ENCODE measurements around the gene NAA11. TPM values are rescaled to one million over a fixed set of nuclear protein-coding genes. Genes with fewer than 3 reads are reported as not detected.
"Not testable (repeated sequence)": the region's sequence is repeated elsewhere in the genome, so short reads cannot be mapped to it uniquely, and the experiment has no call there.

NAA11 gene
- total and polyA plus RNA-seq, 2 donors, result 0.02 TPM; not detected in 1

GRCh38 chr4:79281566-79282359 is 44.1 kb downstream of the NAA11 start:
- no peak for DNase-seq (ENCODE audit: low read depth in 6 of 9, low spot score in 9 of 9)
- WGBS, result 91% methylated on average over 1 of the region's 1 CpG
- Histone ChIP-seq H3K27ac (ENCODE audit: low read depth in 1 of 2, low read length in 1 of 2) (no peak overlapping the region), H3K4me3 (ENCODE audit: low read length in 2 of 2) (no peak overlapping the region), H3K9me3 (ENCODE audit: control insufficient read depth in 2 of 2, insufficient read depth in 1 of 2, low read length in 1 of 2) (no peaks in the 10 kb centered on the region), H3K36me3 (ENCODE audit: control insufficient read depth in 2 of 2, insufficient read depth in 2 of 2, low read length in 1 of 2) (no peaks in the 10 kb centered on the region), H3K4me1 (ENCODE audit: control insufficient read depth in 2 of 2, insufficient read depth in 2 of 2, low read length in 2 of 2) (no peaks in the 10 kb centered on the region), H3K27me3 (ENCODE audit: control insufficient read depth in 2 of 2, insufficient read depth in 1 of 2, low read length in 1 of 2) (no peaks in the 10 kb centered on the region)

DNA sequence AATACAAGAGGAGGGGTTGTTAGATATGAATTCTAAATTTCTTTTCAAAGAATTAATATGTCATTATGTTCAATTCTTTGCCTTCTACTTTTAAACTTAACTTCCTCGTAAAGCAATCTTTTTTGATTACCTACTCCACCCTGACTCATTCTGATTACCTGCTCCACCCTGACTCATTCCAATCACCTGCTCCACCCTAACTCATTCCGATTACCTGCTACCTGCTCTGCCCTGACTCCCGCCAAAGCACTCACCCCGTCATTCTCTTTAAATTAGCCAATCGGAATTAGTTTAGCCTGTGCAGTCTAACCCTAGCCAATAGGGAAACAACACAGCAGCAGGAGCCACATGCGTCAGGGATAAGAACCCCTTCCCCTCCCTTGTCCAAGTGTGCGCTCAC is 48.4 kb downstream of the NAA11 start:
- H3K4me3 ChIP-seq (ENCODE audit: low read length in 2 of 2); H3K4me1 ChIP-seq (ENCODE audit: control insufficient read depth in 2 of 2, insufficient read depth in 2 of 2, low read length in 2 of 2); H3K9me3 ChIP-seq (ENCODE audit: control insufficient read depth in 2 of 2, insufficient read depth in 1 of 2, low read length in 1 of 2); H3K36me3 ChIP-seq (ENCODE audit: control insufficient read depth in 2 of 2, insufficient read depth in 2 of 2, low read length in 1 of 2); H3K27ac ChIP-seq (ENCODE audit: low read depth in 1 of 2, low read length in 1 of 2); H3K27me3 ChIP-seq (ENCODE audit: control insufficient read depth in 2 of 2, insufficient read depth in 1 of 2, low read length in 1 of 2); DNase-seq (ENCODE audit: low read depth in 6 of 9, low spot score in 9 of 9): not testable (repeated sequence)
- 95% methylated on average over 7 of the region's 7 CpGs for WGBS

- no peak overlapping the region for H3K27ac ChIP-seq (ENCODE audit: low read depth in 1 of 2, low read length in 1 of 2)
- H3K27me3 ChIP-seq (ENCODE audit: control insufficient read depth in 2 of 2, insufficient read depth in 1 of 2, low read length in 1 of 2), result no peaks in the 10 kb centered on the region
- H3K4me3 ChIP-seq (ENCODE audit: low read length in 2 of 2), result no peak overlapping the region
- no peaks in the 10 kb centered on the region for H3K4me1 ChIP-seq (ENCODE audit: control insufficient read depth in 2 of 2, insufficient read depth in 2 of 2, low read length in 2 of 2)
- WGBS, result 93% methylated on average over 1 of the region's 1 CpG
- no peaks in the 10 kb centered on the region for H3K36me3 ChIP-seq (ENCODE audit: control insufficient read depth in 2 of 2, insufficient read depth in 2 of 2, low read length in 1 of 2)
- no peaks in the 10 kb centered on the region for H3K9me3 ChIP-seq (ENCODE audit: control insufficient read depth in 2 of 2, insufficient read depth in 1 of 2, low read length in 1 of 2)
- no peak for DNase-seq (ENCODE audit: low read depth in 6 of 9, low spot score in 9 of 9)
Measured at GRCh38 chr4:79273915-79274314, 51.9 kb downstream of the NAA11 start.

- Histone ChIP-seq H3K27me3 (ENCODE audit: control insufficient read depth in 2 of 2, insufficient read depth in 1 of 2, low read length in 1 of 2) (no peaks in the 10 kb centered on the region), H3K27ac (ENCODE audit: low read depth in 1 of 2, low read length in 1 of 2) (no peak overlapping the region), H3K36me3 (ENCODE audit: control insufficient read depth in 2 of 2, insufficient read depth in 2 of 2, low read length in 1 of 2) (no peaks in the 10 kb centered on the region), H3K9me3 (ENCODE audit: control insufficient read depth in 2 of 2, insufficient read depth in 1 of 2, low read length in 1 of 2) (no peaks in the 10 kb centered on the region), H3K4me3 (ENCODE audit: low read length in 2 of 2) (no peak overlapping the region), H3K4me1 (ENCODE audit: control insufficient read depth in 2 of 2, insufficient read depth in 2 of 2, low read length in 2 of 2) (no peaks in the 10 kb centered on the region)
- 96% methylated on average over 4 of the region's 4 CpGs for WGBS
- no peak for DNase-seq (ENCODE audit: low read depth in 6 of 9, low spot score in 9 of 9)
Measured at GRCh38 chr4:79272761-79273160, 53.1 kb downstream of the NAA11 start.

- Histone ChIP-seq H3K4me3 (ENCODE audit: low read length in 2 of 2) (no peak overlapping the region), H3K27me3 (ENCODE audit: control insufficient read depth in 2 of 2, insufficient read depth in 1 of 2, low read length in 1 of 2) (no peaks in the 10 kb centered on the region), H3K9me3 (ENCODE audit: control insufficient read depth in 2 of 2, insufficient read depth in 1 of 2, low read length in 1 of 2) (no peaks in the 10 kb centered on the region), H3K36me3 (ENCODE audit: control insufficient read depth in 2 of 2, insufficient read depth in 2 of 2, low read length in 1 of 2) (no peaks in the 10 kb centered on the region), H3K4me1 (ENCODE audit: control insufficient read depth in 2 of 2, insufficient read depth in 2 of 2, low read length in 2 of 2) (no peaks in the 10 kb centered on the region), H3K27ac (ENCODE audit: low read depth in 1 of 2, low read length in 1 of 2) (no peak overlapping the region)
- DNase-seq (ENCODE audit: low read depth in 6 of 9, low spot score in 9 of 9), result no peak
Measured at GRCh38 chr4:79272126-79272525, 53.7 kb downstream of the NAA11 start.

- H3K27me3 ChIP-seq (ENCODE audit: control insufficient read depth in 2 of 2, insufficient read depth in 1 of 2, low read length in 1 of 2), result no peaks in the 10 kb centered on the region
- no peak for DNase-seq (ENCODE audit: low read depth in 6 of 9, low spot score in 9 of 9)
- H3K4me3 ChIP-seq (ENCODE audit: low read length in 2 of 2), result no peak overlapping the region
- no peak overlapping the region for H3K27ac ChIP-seq (ENCODE audit: low read depth in 1 of 2, low read length in 1 of 2)
- no peaks in the 10 kb centered on the region for H3K36me3 ChIP-seq (ENCODE audit: control insufficient read depth in 2 of 2, insufficient read depth in 2 of 2, low read length in 1 of 2)
- H3K9me3 ChIP-seq (ENCODE audit: control insufficient read depth in 2 of 2, insufficient read depth in 1 of 2, low read length in 1 of 2), result no peaks in the 10 kb centered on the region
- H3K4me1 ChIP-seq (ENCODE audit: control insufficient read depth in 2 of 2, insufficient read depth in 2 of 2, low read length in 2 of 2), result no peaks in the 10 kb centered on the region
- WGBS, result 83% methylated on average over 1 of the region's 1 CpG
Measured at GRCh38 chr4:79267671-79268070, 58.2 kb downstream of the NAA11 start.

Other genes with a start within 250 kb of the NAA11 start
- gene GK2, start 82.2 kb upstream of the NAA11 start, total RNA-seq, result not detected
- not detected for gene GK2, start 82.2 kb upstream of the NAA11 start, polyA plus RNA-seq

Data from thymus (tissue), 11 donors.